GM23248 (cell line): ENCODE data around the gene HSPA1B. TPM values are rescaled to one million over a fixed set of nuclear protein-coding genes. Genes with fewer than 3 reads are reported as not detected.

Source experiments
- DNase-seq: peaks from one replicate; pipeline ENCODE4 v3.0.0-alpha.2; 2015
- H2AFZ ChIP-seq: fragments of 200-600 bp; sonication (generic); 2 replicates; pipeline ENCODE4 v1.6.1; 2016; ENCODE audit warnings: antibody characterized with exemption
- H3F3A ChIP-seq: fragments of 200-600 bp; sonication (generic); 2 replicates; pipeline ENCODE4 v1.6.1; 2016; ENCODE audit warnings: mild to moderate bottlenecking, antibody characterized with exemption, mixed run types; ENCODE audit not compliant: insufficient read depth
- H3K27ac ChIP-seq: fragments of 200-600 bp; sonication (generic); 2 replicates; pipeline ENCODE4 v1.5.1; 2016; ENCODE audit warnings: mild to moderate bottlenecking
- H3K27me3 ChIP-seq: fragments of 200-600 bp; sonication (generic); replicated peaks from 2 replicates; pipeline ENCODE4 v1.6.1; 2016; ENCODE audit warnings: mild to moderate bottlenecking; ENCODE audit not compliant: insufficient read depth
- H3K36me3 ChIP-seq: fragments of 200-600 bp; sonication (generic); 2 replicates; pipeline ENCODE4 v1.6.1; 2016; ENCODE audit warnings: low read depth, mild to moderate bottlenecking
- H3K4me1 ChIP-seq: fragments of 200-600 bp; sonication (generic); 2 replicates; pipeline ENCODE4 v1.6.1; 2016; ENCODE audit warnings: mild to moderate bottlenecking; ENCODE audit not compliant: insufficient read depth
- H3K4me2 ChIP-seq: fragments of 200-600 bp; sonication (generic); one replicate; pipeline ENCODE4 v1.6.1; 2016; ENCODE audit warnings: mild to moderate bottlenecking; ENCODE audit not compliant: unreplicated experiment
- H3K4me3 ChIP-seq: fragments of 200-600 bp; sonication (generic); 2 replicates; pipeline ENCODE4 v1.5.1; 2016; ENCODE audit warnings: mild to moderate bottlenecking
- H3K79me2 ChIP-seq: fragments of 200-600 bp; sonication (generic); 2 replicates; pipeline ENCODE4 v1.6.1; 2016; ENCODE audit warnings: mild to moderate bottlenecking; ENCODE audit not compliant: insufficient read depth
- H3K9ac ChIP-seq: fragments of 200-600 bp; sonication (generic); 2 replicates; pipeline ENCODE4 v1.6.1; 2016; ENCODE audit warnings: mild to moderate bottlenecking
- H3K9me2 ChIP-seq: fragments of 200-600 bp; sonication (generic); 2 replicates; pipeline ENCODE4 v1.6.1; 2016; ENCODE audit warnings: mixed run types, mild to moderate bottlenecking, moderate library complexity; ENCODE audit not compliant: insufficient read depth
- H3K9me3 ChIP-seq: fragments of 200-600 bp; sonication (generic); one replicate; pipeline ENCODE4 v1.6.1; 2017; ENCODE audit warnings: low read depth
- H4K20me1 ChIP-seq: fragments of 200-600 bp; sonication (generic); 2 replicates; pipeline ENCODE4 v1.6.0; 2016; ENCODE audit not compliant: insufficient read depth
- EZH2 ChIP-seq: fragments of 200-600 bp; sonication (generic); IDR thresholded peaks from 2 replicates; pipeline ENCODE4 v1.6.1; 2018; ENCODE audit warnings: antibody characterized with exemption, mild to moderate bottlenecking; ENCODE audit not compliant: insufficient read depth, poor library complexity, severe bottlenecking
- EZH2phosphoT487 ChIP-seq: fragments of 200-600 bp; sonication (generic); IDR thresholded peaks from 2 replicates; pipeline ENCODE4 v1.6.1; 2018; ENCODE audit warnings: antibody characterized with exemption, moderate library complexity, mild to moderate bottlenecking, low read depth; ENCODE audit not compliant: insufficient read depth
- WGBS, 2 experiments: methylation state at CpG; one replicate each; pipeline ENCODE4 v1.1.6; 2015 to 2017; ENCODE audit warnings: low lambda C conversion rate in 2 of 2, low coverage in 1 of 2; ENCODE audit errors: missing lambda C conversion rate in 2 of 2; 5-methylcytosine and 5-hydroxymethylcytosine counted together
- in situ Hi-C: fragments of 300-500 bp; cut with MboI; formaldehyde crosslinking; loops from 2 replicates; pipeline ENCODE4 v1.15.0; 2020
- polyA plus RNA-seq: library from polyadenylated mRNA; unstranded; fragments of >200 nt; fragmentation: Nextera tagmentation; extraction: Ambion mirVana; gene quantifications from 2 replicates; pipeline ENCODE4 v1.2.1, GENCODE V29; 2016
- total RNA-seq: library from RNA; depleted of rRNA; stranded (reverse); fragments of >200 nt; shearing (Covaris generic); gene quantifications from 2 replicates; pipeline ENCODE4 v1.2.3, GENCODE V29; 2014

The HSPA1B gene
- total and polyA plus RNA-seq, 2 experiments from 2014 or later = 61.3 to 104 TPM

GRCh38 chr6:31784098-31784925 is 43.2 kb upstream of the HSPA1B start:
- Histone ChIP-seq H3K9ac (no peak overlapping the region), H4K20me1 (no peaks in the 10 kb centered on the region), H3F3A (no peaks in the 10 kb centered on the region), H3K36me3 (peaks cover 11% of the 10 kb centered on the region), H3K9me2 (no peaks in the 10 kb centered on the region), H3K4me3 (no peak overlapping the region), H3K4me2 (no peak overlapping the region), H3K79me2 (peaks cover 12% of the 10 kb centered on the region), H2AFZ (no peak overlapping the region), H3K27ac (no peak overlapping the region), H3K4me1 (no peaks in the 10 kb centered on the region), H3K27me3 (no peaks in the 10 kb centered on the region), H3K9me3 (no peaks in the 10 kb centered on the region)
- no peak for DNase-seq
- in situ Hi-C loops = no loop called here
- WGBS, 2 experiments = 90 to 91% methylated on average over 15 of the region's 15 CpGs
- no peak for TF ChIP-seq EZH2
- TF ChIP-seq EZH2phosphoT487 = no peak

- no peak overlapping the region for H3K9ac ChIP-seq
- H3F3A ChIP-seq = no peaks in the 10 kb centered on the region
- H3K4me2 ChIP-seq = no peak overlapping the region
- H3K27me3 ChIP-seq = no peaks in the 10 kb centered on the region
- no peak overlapping the region for H3K27ac ChIP-seq
- no peaks in the 10 kb centered on the region for H4K20me1 ChIP-seq
- in situ Hi-C loops = no loop called here
- H2AFZ ChIP-seq = no peak overlapping the region
- H3K9me3 ChIP-seq = no peaks in the 10 kb centered on the region
- peaks cover 19% of the 10 kb centered on the region for H3K36me3 ChIP-seq
- TF ChIP-seq EZH2 = no peak
- H3K4me1 ChIP-seq = no peaks in the 10 kb centered on the region
- no peak for DNase-seq
- 83 to 90% methylated on average over 11 of the region's 11 CpGs for WGBS, 2 experiments
- peaks cover 22% of the 10 kb centered on the region for H3K79me2 ChIP-seq
- H3K9me2 ChIP-seq = no peaks in the 10 kb centered on the region
- H3K4me3 ChIP-seq = no peak overlapping the region
These were observed 42.1 kb upstream of the HSPA1B start for GRCh38 chr6:31785475-31785874.

- Histone ChIP-seq H3K36me3 (peaks cover 24% of the 10 kb centered on the region), H4K20me1 (no peaks in the 10 kb centered on the region), H3K4me3 (no peak overlapping the region), H3K9me3 (no peaks in the 10 kb centered on the region), H3K27ac (no peak overlapping the region), H3F3A (peaks cover 9% of the 10 kb centered on the region), H3K27me3 (no peaks in the 10 kb centered on the region), H3K9me2 (no peaks in the 10 kb centered on the region), H3K79me2 (peaks cover 69% of the 10 kb centered on the region), H3K4me1 (peaks cover 6% of the 10 kb centered on the region; the same call in 1 of the 2 replicates), H3K4me2 (no peak overlapping the region), H2AFZ (no peak overlapping the region), H3K9ac (no peak overlapping the region)
- DNase-seq = peak; percentile 70
- TF ChIP-seq EZH2phosphoT487 (no peak), EZH2 (no peak)
- in situ Hi-C loops = no loop called here
- 63 to 72% methylated on average over 11 to 12 of the region's 12 CpGs for WGBS, 2 experiments
These were observed 36.0 kb upstream of the HSPA1B start for GRCh38 chr6:31791324-31792089.

- Histone ChIP-seq H3K27ac (no peak overlapping the region), H3K9me3 (no peaks in the 10 kb centered on the region), H3K9me2 (no peaks in the 10 kb centered on the region), H3K4me1 (peaks cover 6% of the 10 kb centered on the region; the same call in 1 of the 2 replicates), H3K9ac (no peak overlapping the region), H3F3A (peaks cover 15% of the 10 kb centered on the region), H3K4me2 (no peak overlapping the region), H3K4me3 (no peak overlapping the region), H3K27me3 (no peaks in the 10 kb centered on the region), H2AFZ (no peak overlapping the region), H3K79me2 (peaks cover 69% of the 10 kb centered on the region), H4K20me1 (no peaks in the 10 kb centered on the region), H3K36me3 (peaks cover 24% of the 10 kb centered on the region)
- in situ Hi-C loops = no loop called here
- no peak for DNase-seq
- WGBS, 2 experiments = 93 to 95% methylated on average over 3 of the region's 3 CpGs
- no peak for TF ChIP-seq EZH2phosphoT487
- TF ChIP-seq EZH2 = no peak
These were observed 35.5 kb upstream of the HSPA1B start for GRCh38 chr6:31792090-31792374.
